Endothelial cell (in vitro differentiated cells): ENCODE measurements around the gene HNRNPA2B1. TPM values are rescaled to one million over a fixed set of nuclear protein-coding genes. Genes with fewer than 3 reads are reported as not detected.

Source experiments
- DNase-seq: peaks from one replicate; pipeline ENCODE4 v3.0.0; 2021; ENCODE audit warnings: low spot score
- H3K27ac Mint-ChIP-seq: one replicate; pipeline ENCODE4 v1.8.0; 2021; ENCODE audit warnings: mixed read lengths, inconsistent platforms; ENCODE audit not compliant: unreplicated experiment
- H3K27me3 Mint-ChIP-seq: one replicate; pipeline ENCODE4 v1.8.0; 2021; ENCODE audit warnings: mild to moderate bottlenecking, moderate library complexity, mixed read lengths, inconsistent platforms; ENCODE audit not compliant: unreplicated experiment
- H3K36me3 Mint-ChIP-seq: one replicate; pipeline ENCODE4 v1.8.0; 2021; ENCODE audit warnings: mild to moderate bottlenecking, low read depth, mixed read lengths, inconsistent platforms; ENCODE audit not compliant: unreplicated experiment
- H3K4me1 Mint-ChIP-seq: one replicate; pipeline ENCODE4 v1.8.0; 2021; ENCODE audit warnings: mild to moderate bottlenecking, mixed read lengths, inconsistent platforms; ENCODE audit not compliant: unreplicated experiment
- H3K4me3 Mint-ChIP-seq: one replicate; pipeline ENCODE4 v1.8.0; 2021; ENCODE audit warnings: mild to moderate bottlenecking, mixed read lengths, inconsistent platforms; ENCODE audit not compliant: unreplicated experiment
- H3K9me3 Mint-ChIP-seq: one replicate; pipeline ENCODE4 v1.8.0; 2021; ENCODE audit warnings: mixed read lengths, inconsistent platforms; ENCODE audit not compliant: unreplicated experiment
- total RNA-seq: library from RNA; stranded (reverse); fragmentation: NEBNext Ultra II Directional; extraction: Animal tissue kit (Norgen Biotek cat#: 25700); gene quantifications from one replicate; pipeline ENCODE4 v1.2.1, GENCODE V29; 2021; ENCODE audit not compliant: unreplicated experiment
- TF ChIP-seq, protein P1 (sequence below): fragments of 200-600 bp; sonication (generic); IDR thresholded peaks from one replicate; pipeline ENCODE4 v1.5.0; 2021; ENCODE audit warnings: antibody characterized with exemption; ENCODE audit not compliant: unreplicated experiment

Gene HNRNPA2B1
- total RNA-seq, 1 donor from 2014 or later, result 623 TPM

DNA sequence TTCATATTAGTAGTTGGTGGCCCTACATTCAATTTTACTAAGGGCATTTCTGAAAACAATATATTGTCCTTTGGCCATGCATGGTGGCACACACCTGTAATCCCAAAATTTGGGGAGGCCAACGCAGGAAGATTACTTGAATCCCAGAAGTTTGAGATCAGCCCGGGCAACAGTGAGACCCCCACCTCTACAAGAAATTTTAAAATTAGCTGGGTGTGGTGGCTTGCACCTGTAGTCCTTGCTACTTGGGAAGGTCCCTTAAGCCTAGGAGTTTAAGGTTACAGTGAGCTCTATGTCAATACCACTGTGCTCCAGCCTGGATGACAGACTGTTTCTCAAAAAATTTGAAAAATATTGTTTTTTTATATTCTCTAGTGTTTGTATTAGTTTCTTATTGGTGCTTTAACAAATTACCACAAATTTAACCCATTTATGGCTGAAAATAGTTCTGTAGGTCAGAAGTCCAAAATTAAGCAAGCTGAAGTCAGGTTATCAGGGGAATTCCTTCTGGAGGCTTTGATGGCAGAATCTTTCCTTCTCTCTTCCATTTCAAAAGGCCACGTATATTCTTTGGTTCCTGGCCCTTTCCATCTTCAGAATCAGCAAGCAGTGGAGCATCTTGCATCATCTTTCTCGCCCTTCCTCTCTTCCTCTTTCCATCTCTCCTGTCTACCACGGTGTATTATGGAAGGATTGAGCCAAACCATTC, 13.4 kb upstream of the HNRNPA2B1 start:
- Mint-ChIP-seq H3K36me3 (peaks cover 7% of the 10 kb centered on the region), H3K27ac (no peak overlapping the region), H3K27me3 (no peaks in the 10 kb centered on the region), H3K4me1 (peaks cover 8% of the 10 kb centered on the region), H3K4me3 (no peak overlapping the region), H3K9me3 (no peaks in the 10 kb centered on the region)
- no peak for DNase-seq
- TF ChIP-seq, protein P1, sequence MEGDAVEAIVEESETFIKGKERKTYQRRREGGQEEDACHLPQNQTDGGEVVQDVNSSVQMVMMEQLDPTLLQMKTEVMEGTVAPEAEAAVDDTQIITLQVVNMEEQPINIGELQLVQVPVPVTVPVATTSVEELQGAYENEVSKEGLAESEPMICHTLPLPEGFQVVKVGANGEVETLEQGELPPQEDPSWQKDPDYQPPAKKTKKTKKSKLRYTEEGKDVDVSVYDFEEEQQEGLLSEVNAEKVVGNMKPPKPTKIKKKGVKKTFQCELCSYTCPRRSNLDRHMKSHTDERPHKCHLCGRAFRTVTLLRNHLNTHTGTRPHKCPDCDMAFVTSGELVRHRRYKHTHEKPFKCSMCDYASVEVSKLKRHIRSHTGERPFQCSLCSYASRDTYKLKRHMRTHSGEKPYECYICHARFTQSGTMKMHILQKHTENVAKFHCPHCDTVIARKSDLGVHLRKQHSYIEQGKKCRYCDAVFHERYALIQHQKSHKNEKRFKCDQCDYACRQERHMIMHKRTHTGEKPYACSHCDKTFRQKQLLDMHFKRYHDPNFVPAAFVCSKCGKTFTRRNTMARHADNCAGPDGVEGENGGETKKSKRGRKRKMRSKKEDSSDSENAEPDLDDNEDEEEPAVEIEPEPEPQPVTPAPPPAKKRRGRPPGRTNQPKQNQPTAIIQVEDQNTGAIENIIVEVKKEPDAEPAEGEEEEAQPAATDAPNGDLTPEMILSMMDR, result no peak

- Mint-ChIP-seq H3K4me3 (no peak overlapping the region), H3K9me3 (no peaks in the 10 kb centered on the region), H3K4me1 (peaks cover 8% of the 10 kb centered on the region), H3K27me3 (no peaks in the 10 kb centered on the region), H3K36me3 (peaks cover 7% of the 10 kb centered on the region), H3K27ac (no peak overlapping the region)
- no peak for DNase-seq
- TF ChIP-seq, protein P1, result no peak
Observed at GRCh38 chr7:26212921-26213718, 12.6 kb upstream of the HNRNPA2B1 start.

DNA sequence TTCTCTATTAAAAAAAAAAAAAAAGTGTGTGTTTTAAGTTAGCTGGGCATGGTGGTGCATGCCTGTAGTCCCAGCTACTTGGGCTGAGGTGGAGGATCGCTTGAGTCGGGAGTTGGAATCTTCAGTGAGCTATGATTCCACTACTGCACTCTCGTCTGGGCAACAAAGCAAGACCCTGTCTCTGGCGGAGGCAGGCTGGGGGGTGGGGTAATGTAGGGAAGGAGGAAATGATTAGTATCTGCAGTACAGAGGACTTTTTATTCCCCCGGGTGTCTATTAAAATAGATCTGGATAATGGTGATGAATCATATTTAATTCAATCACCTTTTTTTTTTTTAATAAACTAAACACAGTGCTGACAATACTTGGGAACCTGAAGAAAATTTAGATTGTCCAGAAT, 7.5 kb upstream of the HNRNPA2B1 start:
- peaks cover 22% of the 10 kb centered on the region for H3K4me1 Mint-ChIP-seq
- TF ChIP-seq, protein P1, result no peak
- no peak for DNase-seq
- H3K27ac Mint-ChIP-seq, result no peak overlapping the region
- no peaks in the 10 kb centered on the region for H3K9me3 Mint-ChIP-seq
- peaks cover 20% of the 10 kb centered on the region for H3K36me3 Mint-ChIP-seq
- no peak overlapping the region for H3K4me3 Mint-ChIP-seq
- H3K27me3 Mint-ChIP-seq, result peaks cover 4% of the 10 kb centered on the region

DNA sequence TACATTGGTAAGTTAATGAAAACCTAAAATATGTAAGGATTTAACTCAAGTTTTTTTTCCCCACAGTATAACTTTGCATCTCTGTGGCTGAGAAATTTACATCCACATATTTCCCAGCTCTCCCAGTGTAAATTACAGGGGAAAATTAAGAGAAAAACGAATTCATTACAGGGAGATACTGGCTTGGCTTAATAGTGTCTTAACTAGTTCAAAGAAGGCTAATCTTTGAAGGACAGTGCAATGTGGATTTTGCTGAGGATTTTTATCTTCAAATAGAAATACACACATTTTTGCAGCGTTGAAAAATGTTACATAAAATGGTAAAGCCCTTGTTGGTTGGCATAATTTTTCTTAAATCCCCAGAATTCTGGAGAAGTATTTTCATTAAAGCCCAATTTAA, 2.5 kb upstream of the HNRNPA2B1 start:
- TF ChIP-seq, protein P1, result no peak
- peaks cover 44% of the 10 kb centered on the region for H3K36me3 Mint-ChIP-seq
- H3K27me3 Mint-ChIP-seq, result peaks cover 26% of the 10 kb centered on the region

More for the DNA sequence above, 2.5 kb upstream of the HNRNPA2B1 start:
- Mint-ChIP-seq H3K27ac (peak overlapping the region; percentile 89), H3K4me3 (peak overlapping the region; percentile 93), H3K9me3 (no peaks in the 10 kb centered on the region), H3K4me1 (peaks cover 44% of the 10 kb centered on the region)
- DNase-seq, result no peak
